H1 (cell line): ENCODE results near the gene SLC5A2. TPM values are rescaled to one million over a fixed set of nuclear protein-coding genes. Genes with fewer than 3 reads are reported as not detected.

Experiments used
- CTCF ChIA-PET: fragments of 300-600 bp; sonication (Branson Sonifier 250); formaldehyde crosslinking; loops from one replicate; lab custom pipeline; 2021; ENCODE audit not compliant: partially characterized antibody; lab: Charles Lee
- POLR2A ChIA-PET: fragments of 300-600 bp; sonication (Branson Sonifier 250); formaldehyde crosslinking; loops from one replicate; lab custom pipeline; 2021; ENCODE audit warnings: inconsistent platforms; ENCODE audit not compliant: partially characterized antibody; lab: Charles Lee
- DNase-seq, 2 experiments: peaks; one replicate each; pipeline versions ENCODE4 v3.0.0 to v3.0.0-alpha.2; 2010 to 2022; ENCODE audit warnings: low spot score in 2 of 2, low read depth in 1 of 2, mixed read lengths in 1 of 2
- FAIRE-seq: peaks from 2 replicates; lab custom pipeline; 2011; peaks lifted over from hg19 to GRCh38; lab: Jason Lieb, UNC
- H2AFZ ChIP-seq: 2 replicates; pipeline ENCODE4 v1.8.1; 2012; ENCODE audit warnings: low read length, inconsistent platforms
- H2AK5ac ChIP-seq: 2 replicates; pipeline ENCODE4 v1.6.1; 2013; ENCODE audit warnings: low read depth, low read length
- H2BK120ac ChIP-seq: replicated peaks from 2 replicates; pipeline ENCODE3; 2013; ENCODE audit warnings: low read depth, low read length, inconsistent platforms
- H2BK12ac ChIP-seq: 2 replicates; pipeline ENCODE4 v1.6.1; 2013; ENCODE audit warnings: low read depth, low read length
- H2BK15ac ChIP-seq: 2 replicates; pipeline ENCODE4 v1.6.1; 2013; ENCODE audit warnings: low read length
- H2BK20ac ChIP-seq: 2 replicates; pipeline ENCODE4 v1.6.1; 2013; ENCODE audit warnings: low read length
- H2BK5ac ChIP-seq: 2 replicates; pipeline ENCODE4 v1.6.1; 2013; ENCODE audit warnings: low read depth, low read length
- H3K14ac ChIP-seq: 2 replicates; pipeline ENCODE4 v1.6.1; 2013; ENCODE audit warnings: inconsistent platforms; ENCODE audit not compliant: insufficient read length
- H3K18ac ChIP-seq: 2 replicates; pipeline ENCODE4 v1.6.1; 2013; ENCODE audit warnings: low read length; ENCODE audit errors: extremely low read depth
- H3K23ac ChIP-seq: 2 replicates; pipeline ENCODE4 v1.6.1; 2013; ENCODE audit warnings: inconsistent platforms; ENCODE audit not compliant: insufficient read length
- H3K23me2 ChIP-seq: 2 replicates; pipeline ENCODE4 v1.6.1; 2013; ENCODE audit warnings: low read depth, low read length
- H3K27ac ChIP-seq: 2 replicates; pipeline ENCODE4 v1.6.1; 2011; ENCODE audit warnings: low read depth, low read length, inconsistent platforms
- H3K27me3 ChIP-seq, 4 experiments: replicated peaks in 1 of 4; 1 replicate in 1 of 4; 2 replicates in 3 of 4; pipeline versions ENCODE4 v1.6.1 to v1.8.1; 2011 to 2013; ENCODE audit warnings: low read length in 3 of 4, mild to moderate bottlenecking in 3 of 4, inconsistent platforms in 2 of 4, mixed read lengths in 2 of 4, moderate library complexity in 1 of 4; ENCODE audit not compliant: control insufficient read depth in 3 of 4, insufficient read depth in 3 of 4; ENCODE audit errors: extremely low read depth in 1 of 4
- H3K36me3 ChIP-seq, 4 experiments: 2 replicates each; pipeline versions ENCODE4 v1.6.1 to v1.8.1; 2011 to 2013; ENCODE audit warnings: mild to moderate bottlenecking in 4 of 4, low read length in 3 of 4, moderate library complexity in 2 of 4, control low read depth in 1 of 4, inconsistent platforms in 1 of 4; ENCODE audit not compliant: insufficient read depth in 4 of 4, control insufficient read depth in 2 of 4
- H3K4ac ChIP-seq: replicated peaks from 2 replicates; pipeline ENCODE3; 2013; ENCODE audit warnings: low read length, low read depth, mixed read lengths, inconsistent platforms; ENCODE audit not compliant: insufficient read length
- H3K4me1 ChIP-seq, 4 experiments: replicated peaks in 1 of 4; 1 replicate in 1 of 4; 2 replicates in 3 of 4; pipeline versions ENCODE4 v1.6.1 to v1.8.1; 2011 to 2013; ENCODE audit warnings: low read length in 3 of 4, inconsistent platforms in 2 of 4, mixed read lengths in 1 of 4; ENCODE audit not compliant: insufficient read depth in 4 of 4, control insufficient read depth in 3 of 4
- H3K4me2 ChIP-seq, 2 experiments: 2 replicates each; pipeline versions ENCODE4 v1.6.1 to v1.8.1; 2011 to 2013; ENCODE audit warnings: low read depth in 2 of 2, low read length in 2 of 2, control low read depth in 1 of 2, inconsistent platforms in 1 of 2, mild to moderate bottlenecking in 1 of 2; ENCODE audit not compliant: insufficient read depth in 1 of 2
- H3K4me3 ChIP-seq, 4 experiments: fragments of 200-600, 300-600 bp in 1 of 4; sonication (generic), shearing (Covaris generic), sonication (Bioruptor Twin) in 1 of 4; 2 replicates each; pipeline versions ENCODE4 v1.5.1 to v1.8.1; 2011 to 2016; ENCODE audit warnings: low read length in 4 of 4, low read depth in 3 of 4, control low read depth in 2 of 4, inconsistent platforms in 2 of 4, mild to moderate bottlenecking in 2 of 4, mixed read lengths in 1 of 4, moderate library complexity in 1 of 4; ENCODE audit not compliant: insufficient read depth in 2 of 4; ENCODE audit errors: extremely low read depth in 1 of 4
- H3K56ac ChIP-seq: replicated peaks from 2 replicates; pipeline ENCODE3; 2013; ENCODE audit warnings: low read depth, mild to moderate bottlenecking, mixed read lengths, low read length, inconsistent platforms; ENCODE audit not compliant: insufficient read length
- H3K79me1 ChIP-seq: 2 replicates; pipeline ENCODE4 v1.6.1; 2013; ENCODE audit warnings: low read depth, low read length, control low read depth
- H3K79me2 ChIP-seq, 2 experiments: 2 replicates each; pipeline versions ENCODE4 v1.6.1 to v1.8.1; 2012 to 2013; ENCODE audit warnings: low read length in 2 of 2, mild to moderate bottlenecking in 2 of 2, inconsistent platforms in 1 of 2; ENCODE audit not compliant: insufficient read depth in 2 of 2, control insufficient read depth in 1 of 2
- H3K9ac ChIP-seq, 4 experiments: replicated peaks in 1 of 4; 1 replicate in 1 of 4; 2 replicates in 3 of 4; pipeline versions ENCODE4 v1.6.1 to v1.8.1; 2011 to 2013; ENCODE audit warnings: low read depth in 3 of 4, low read length in 3 of 4, control low read depth in 2 of 4, mild to moderate bottlenecking in 2 of 4, moderate library complexity in 2 of 4, inconsistent platforms in 1 of 4; ENCODE audit errors: extremely low read depth in 1 of 4
- H3K9me3 ChIP-seq, 2 experiments: 2 replicates each; pipeline versions ENCODE4 v1.6.1 to v1.8.1; 2012 to 2013; ENCODE audit warnings: mild to moderate bottlenecking in 2 of 2, moderate library complexity in 2 of 2, control low read depth in 1 of 2, inconsistent platforms in 1 of 2, low read depth in 1 of 2, low read length in 1 of 2, mixed read lengths in 1 of 2; ENCODE audit not compliant: insufficient read depth in 2 of 2
- H4K20me1 ChIP-seq, 2 experiments: replicated peaks in 1 of 2; 2 replicates each; pipeline versions ENCODE3 to v1.8.1; 2011 to 2013; ENCODE audit warnings: inconsistent platforms in 2 of 2, low read length in 2 of 2, mild to moderate bottlenecking in 1 of 2; ENCODE audit not compliant: insufficient read depth in 2 of 2, control insufficient read depth in 1 of 2
- H4K5ac ChIP-seq: 2 replicates; pipeline ENCODE4 v1.6.1; 2013; ENCODE audit warnings: low read length, low read depth, mixed read lengths, inconsistent platforms; ENCODE audit not compliant: insufficient read length
- H4K8ac ChIP-seq: 2 replicates; pipeline ENCODE4 v1.8.0; 2013; ENCODE audit warnings: mild to moderate bottlenecking, moderate library complexity, low read length, inconsistent platforms; ENCODE audit not compliant: insufficient read depth; ENCODE audit errors: extremely low read depth
- H4K91ac ChIP-seq: replicated peaks from 2 replicates; pipeline ENCODE3; 2013; ENCODE audit warnings: low read length, mixed read lengths, inconsistent platforms; ENCODE audit not compliant: insufficient read length
- EGR1 ChIP-seq: IDR thresholded peaks from 2 replicates; pipeline ENCODE4 v1.6.1; 2011; ENCODE audit warnings: low read depth, low read length, borderline replicate concordance
- EZH2 ChIP-seq: fragments of 200-600 bp; sonication (generic); IDR thresholded peaks from 2 replicates; pipeline ENCODE4 v1.7.1; 2012; ENCODE audit warnings: low read depth, mild to moderate bottlenecking, moderate library complexity, low read length, inconsistent platforms; ENCODE audit not compliant: severe bottlenecking
- WGBS, 2 experiments: shearing (Covaris generic) in 1 of 2; methylation state at CpG; one replicate each; pipeline versions ENCODE4 v1.1.6 to v1.1.7; 2013 to 2015; ENCODE audit warnings: low lambda C conversion rate in 2 of 2, mixed read lengths in 2 of 2, inconsistent platforms in 1 of 2, low coverage in 1 of 2, missing lambda C conversion rate in 1 of 2; ENCODE audit not compliant: insufficient replicate concordance in 2 of 2, insufficient coverage in 1 of 2, insufficient read length in 1 of 2; ENCODE audit errors: extremely low coverage in 1 of 2, missing lambda C conversion rate in 1 of 2; 5-methylcytosine and 5-hydroxymethylcytosine counted together
- polyA plus RNA-seq, 7 experiments: library from polyadenylated mRNA; depleted of rRNA in 3 of 7; stranded (reverse) in 5 of 7; unstranded in 2 of 7; fragments of >200 nt in 5 of 7; fragments of 200-250 nt in 2 of 7; gene quantifications; 1 replicate in 5 of 7; 2 replicates in 1 of 7; 4 replicates in 1 of 7; pipeline versions ENCODE4 v1.2.1 to v1.2.3, GENCODE V29; 2011 to 2013; ENCODE audit warnings: missing spikeins in 2 of 7, mixed read lengths in 2 of 7
- total RNA-seq: library from RNA; stranded (reverse); fragmentation: NEBNext Ultra II Directional; extraction: Animal tissue kit (Norgen Biotek cat#: 25700); gene quantifications from 2 replicates; pipeline ENCODE4 v1.2.1, GENCODE V29; 2021
- TF ChIP-seq, protein P1 (sequence below): IDR thresholded peaks from 2 replicates; pipeline ENCODE4 v1.6.1; 2012; ENCODE audit warnings: inconsistent platforms
- TF ChIP-seq, protein P2 (sequence below): IDR thresholded peaks from 2 replicates; pipeline ENCODE4 v1.6.1; 2012; ENCODE audit warnings: inconsistent platforms

SLC5A2 gene
- total and polyA plus RNA-seq, 2 of the 8 experiments (the other 6 are each of a cell fraction or from before 2014, with no cell fraction given), result 0.56 to 4.4 TPM

GRCh38 chr16:31475946-31476302, 7.0 kb upstream of the SLC5A2 start:
- Histone ChIP-seq H4K20me1 (peaks cover 0 to 3% of the 10 kb centered on the region in 2 experiments), H2BK5ac (no peak overlapping the region), H3K4me3 (peak overlapping the region; percentile 54 to 79 (median 60); a peak in 5 of 8 replicates), H2AK5ac (no peak overlapping the region), H4K8ac (peak overlapping the region; percentile 71), H2BK12ac (peak overlapping the region; percentile 39; the same call in 1 of the 2 replicates), H3K23ac (no peak overlapping the region), H3K9ac (no peak overlapping the region), H3K14ac (no peak overlapping the region), H2BK15ac (no peak overlapping the region), H3K79me2 (no peaks in the 10 kb centered on the region), H3K4me1 (peaks cover 0 to 12% (median 3%) of the 10 kb centered on the region in 4 experiments; a peak in 5 of 7 replicates), H3K56ac (no peak overlapping the region), H4K91ac (no peak overlapping the region), H3K27me3 (peaks cover 2 to 49% (median 38%) of the 10 kb centered on the region in 4 experiments), H2BK20ac (no peak overlapping the region), H4K5ac (no peak overlapping the region), H3K23me2 (peaks cover 19% of the 10 kb centered on the region; the same call in 1 of the 2 replicates), H3K36me3 (no peaks in the 10 kb centered on the region), H3K4me2 (peak overlapping the region; percentile 62 to 94), H2BK120ac (no peak overlapping the region), H3K4ac (no peak overlapping the region), H3K27ac (no peak overlapping the region), H3K9me3 (no peaks in the 10 kb centered on the region), H3K18ac (no peak overlapping the region; the same call in 1 of the 2 replicates), H3K79me1 (no peaks in the 10 kb centered on the region), H2AFZ (0 out of 2 replicates have a peak overlapping the region, but pooled peaks have one; percentile 43)
- no peak for FAIRE-seq
- TF ChIP-seq, protein P1, sequence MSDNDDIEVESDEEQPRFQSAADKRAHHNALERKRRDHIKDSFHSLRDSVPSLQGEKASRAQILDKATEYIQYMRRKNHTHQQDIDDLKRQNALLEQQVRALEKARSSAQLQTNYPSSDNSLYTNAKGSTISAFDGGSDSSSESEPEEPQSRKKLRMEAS, result peak; percentile 73
- no peak for TF ChIP-seq EGR1
- TF ChIP-seq, protein P2, sequence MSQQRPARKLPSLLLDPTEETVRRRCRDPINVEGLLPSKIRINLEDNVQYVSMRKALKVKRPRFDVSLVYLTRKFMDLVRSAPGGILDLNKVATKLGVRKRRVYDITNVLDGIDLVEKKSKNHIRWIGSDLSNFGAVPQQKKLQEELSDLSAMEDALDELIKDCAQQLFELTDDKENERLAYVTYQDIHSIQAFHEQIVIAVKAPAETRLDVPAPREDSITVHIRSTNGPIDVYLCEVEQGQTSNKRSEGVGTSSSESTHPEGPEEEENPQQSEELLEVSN, result peak; percentile 72
- TF ChIP-seq EZH2, result peak; percentile 28
- 20% methylated on average over 14 of the region's 26 CpGs; no CpG with 5 or more reads in 1 of the 2 experiments for WGBS, 2 experiments
- CTCF ChIA-PET, result interaction anchor here (0.6 to 5.1 kb wide), 6 partner anchors 15 to 221 kb away, joined by 3 to 35 read pairs (median 3); partner anchors contain the start of gene ARMC5
- DNase-seq, result peak in 1 of 2 experiments; percentile 56
- POLR2A ChIA-PET, result interaction anchor here (0.7 to 6.0 kb wide), 4 partner anchors 12 to 238 kb away, joined by 3 to 40 read pairs (median 17); partner anchors contain the start of genes ARMC5 and ZNF843
